OCI-LY7 (cell line): ENCODE data around the gene TIMM50.

ENCODE experiments used
- EZH2phosphoT487 ChIP-seq: fragments of 200-600 bp; sonication (generic); IDR thresholded peaks from 2 replicates; pipeline ENCODE4 v1.6.1; 2018; ENCODE audit warnings: low read depth, borderline replicate concordance, mild to moderate bottlenecking, mixed run types, antibody characterized with exemption, low read length, moderate library complexity, mixed read lengths
- TF ChIP-seq, protein P1 (sequence below): fragments of 200-600 bp; sonication (generic); conservative IDR thresholded peaks from 2 replicates; pipeline ENCODE4 v1.5.1; 2014; ENCODE audit warnings: mild to moderate bottlenecking, antibody characterized with exemption, low read length, moderate library complexity, mixed read lengths

DNA sequence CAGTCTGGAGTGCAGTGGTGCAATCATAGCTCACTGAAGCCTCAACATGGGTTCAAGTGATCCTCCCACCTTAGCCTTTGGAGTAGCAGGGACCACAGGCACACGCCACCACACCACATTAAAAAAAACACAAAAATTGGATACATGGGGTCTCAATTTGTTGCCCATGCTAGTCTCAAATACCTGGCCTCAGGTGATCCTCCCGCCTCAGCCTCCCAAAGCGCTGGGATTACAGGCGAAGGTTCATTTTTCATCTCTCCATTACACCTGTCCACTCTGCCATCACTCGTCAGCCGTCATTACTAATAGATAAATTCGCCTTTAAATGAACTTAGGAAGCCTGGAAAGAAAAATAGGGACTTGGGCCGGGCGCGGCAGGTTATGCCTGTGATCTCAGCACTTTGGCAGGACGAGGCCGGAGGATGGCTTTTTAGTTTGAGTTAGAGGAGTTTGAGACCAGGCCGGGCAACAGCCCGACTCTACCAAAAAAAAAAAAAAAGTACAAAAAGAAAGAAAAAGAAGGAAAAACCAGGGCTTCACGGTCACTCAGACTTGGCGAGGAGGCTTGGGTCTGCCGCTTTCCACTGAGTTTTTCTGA lies 35.9 kb upstream of the TIMM50 start:
- TF ChIP-seq, protein P1, sequence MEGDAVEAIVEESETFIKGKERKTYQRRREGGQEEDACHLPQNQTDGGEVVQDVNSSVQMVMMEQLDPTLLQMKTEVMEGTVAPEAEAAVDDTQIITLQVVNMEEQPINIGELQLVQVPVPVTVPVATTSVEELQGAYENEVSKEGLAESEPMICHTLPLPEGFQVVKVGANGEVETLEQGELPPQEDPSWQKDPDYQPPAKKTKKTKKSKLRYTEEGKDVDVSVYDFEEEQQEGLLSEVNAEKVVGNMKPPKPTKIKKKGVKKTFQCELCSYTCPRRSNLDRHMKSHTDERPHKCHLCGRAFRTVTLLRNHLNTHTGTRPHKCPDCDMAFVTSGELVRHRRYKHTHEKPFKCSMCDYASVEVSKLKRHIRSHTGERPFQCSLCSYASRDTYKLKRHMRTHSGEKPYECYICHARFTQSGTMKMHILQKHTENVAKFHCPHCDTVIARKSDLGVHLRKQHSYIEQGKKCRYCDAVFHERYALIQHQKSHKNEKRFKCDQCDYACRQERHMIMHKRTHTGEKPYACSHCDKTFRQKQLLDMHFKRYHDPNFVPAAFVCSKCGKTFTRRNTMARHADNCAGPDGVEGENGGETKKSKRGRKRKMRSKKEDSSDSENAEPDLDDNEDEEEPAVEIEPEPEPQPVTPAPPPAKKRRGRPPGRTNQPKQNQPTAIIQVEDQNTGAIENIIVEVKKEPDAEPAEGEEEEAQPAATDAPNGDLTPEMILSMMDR, result no peak
- TF ChIP-seq EZH2phosphoT487, result no peak
